CD4-positive, alpha-beta T cell (primary cell): ENCODE data around the gene KRT2. TPM values are rescaled to one million over a fixed set of nuclear protein-coding genes. Genes with fewer than 3 reads are reported as not detected.
A peak's percentile ranks its signal among the peaks of the same experiment; 100 is the strongest.

Source experiments
- ATAC-seq: fragments of 200-7000 bp; cut with Tn5 transposase; one replicate; pipeline ENCODE4 v1.10.0; 2022; ENCODE audit warnings: mild to moderate bottlenecking; ENCODE audit not compliant: poor library complexity
- CTCF ChIA-PET: fragments of 350-600 bp; sonication (Branson Sonifier 250); formaldehyde crosslinking; loops from one replicate; lab custom pipeline; 2021; ENCODE audit warnings: antibody characterized with exemption, inconsistent platforms; lab: Charles Lee
- POLR2A ChIA-PET: fragments of 350-600 bp; sonication (Branson Sonifier 250); formaldehyde crosslinking; loops from one replicate; lab custom pipeline; 2021; ENCODE audit warnings: antibody characterized with exemption, inconsistent platforms; lab: Charles Lee
- DNase-seq, 14 experiments: peaks; one replicate each; pipeline ENCODE4 v3.0.0-alpha.2; 2013 to 2020; ENCODE audit warnings: mixed read lengths in 2 of 14
- H3K27ac ChIP-seq, 2 donors: one replicate each; pipeline versions ENCODE4 v1.5.1 to v1.7.0; 2013; ENCODE audit warnings: low read length in 2 of 2, low read depth in 1 of 2, mild to moderate bottlenecking in 1 of 2
- H3K27me3 ChIP-seq, 2 experiments: 1 replicate in 1 of 2; 2 replicates in 1 of 2; pipeline versions ENCODE4 v1.6.1 to v1.7.0; 2013; ENCODE audit warnings: low read length in 2 of 2, control low read depth in 1 of 2, mild to moderate bottlenecking in 1 of 2, moderate library complexity in 1 of 2; ENCODE audit not compliant: insufficient read depth in 2 of 2, control insufficient read depth in 1 of 2
- H3K36me3 ChIP-seq: one replicate; pipeline ENCODE4 v1.6.1; 2013; ENCODE audit warnings: low read length, control low read depth; ENCODE audit not compliant: insufficient read depth
- H3K4me1 ChIP-seq: one replicate; pipeline ENCODE4 v1.6.1; 2013; ENCODE audit warnings: low read length, control low read depth; ENCODE audit not compliant: insufficient read depth
- H3K4me3 ChIP-seq: one replicate; pipeline ENCODE4 v1.5.1; 2013; ENCODE audit warnings: mild to moderate bottlenecking, low read length, moderate library complexity
- H3K9me3 ChIP-seq, 2 experiments: 1 replicate in 1 of 2; 2 replicates in 1 of 2; pipeline versions ENCODE4 v1.6.1 to v1.7.0; 2013; ENCODE audit warnings: low read length in 2 of 2, mild to moderate bottlenecking in 2 of 2, control low read depth in 1 of 2, moderate library complexity in 1 of 2; ENCODE audit not compliant: control insufficient read depth in 1 of 2, insufficient read depth in 1 of 2
- H3K27ac Mint-ChIP-seq: one replicate; pipeline ENCODE4 v1.8.0; 2020; ENCODE audit warnings: mixed read lengths
- H3K27me3 Mint-ChIP-seq: one replicate; pipeline ENCODE4 v1.8.0; 2021; ENCODE audit warnings: mixed read lengths
- H3K36me3 Mint-ChIP-seq: one replicate; pipeline ENCODE4 v1.8.0; 2021; ENCODE audit warnings: low read depth, mixed read lengths
- H3K4me1 Mint-ChIP-seq: one replicate; pipeline ENCODE4 v1.8.0; 2021; ENCODE audit warnings: low read depth, mixed read lengths
- H3K4me3 Mint-ChIP-seq: one replicate; pipeline ENCODE4 v1.8.0; 2020; ENCODE audit warnings: mild to moderate bottlenecking, mixed read lengths
- H3K9me3 Mint-ChIP-seq: one replicate; pipeline ENCODE4 v1.8.0; 2020; ENCODE audit warnings: mixed read lengths
- CTCF ChIP-seq: fragments of 200-600 bp; IDR thresholded peaks from one replicate; pipeline ENCODE4 v1.8.0; 2022; ENCODE audit warnings: antibody characterized with exemption, mild to moderate bottlenecking
- intact Hi-C, 2 experiments: fragments of 100-400 bp; cut with DNase I in 1 of 2; cut with micrococcal nuclease in 1 of 2; formaldehyde crosslinking; loops; one replicate each; pipeline versions ENCODE4 v1.15.1 to v1.9.0; 2023 to 2025; cut with DNase I, micrococcal nuclease
- total RNA-seq, 174 experiments: library from RNA in 2 of 174; stranded (reverse) in 2 of 174; gene quantifications; one replicate each; pipeline ENCODE4 v1.2.3 and lab custom pipeline; 2021 to 2026

The KRT2 gene
- total RNA-seq, 2 experiments from 2014 or later, result 1.7 to 2.1 TPM

- Mint-ChIP-seq H3K4me1 (peaks cover 44% of the 10 kb centered on the region), H3K4me3 (no peak overlapping the region), H3K27me3 (no peaks in the 10 kb centered on the region), H3K36me3 (no peaks in the 10 kb centered on the region), H3K9me3 (no peaks in the 10 kb centered on the region), H3K27ac (peak overlapping the region; percentile 10)
- no peak for ATAC-seq
- Histone ChIP-seq H3K36me3 (no peaks in the 10 kb centered on the region), H3K4me1 (peaks cover 13% of the 10 kb centered on the region), H3K9me3 (no peaks in the 10 kb centered on the region), H3K27me3 (no peaks in the 10 kb centered on the region), H3K27ac (no peak overlapping the region), H3K4me3 (no peak overlapping the region)
- DNase-seq, result no peak
- intact Hi-C loops, result no loop called here
- TF ChIP-seq CTCF, result no peak
- POLR2A ChIA-PET, result no interaction called here
- CTCF ChIA-PET, result no interaction called here
Observed at GRCh38 chr12:52676163-52676562, 24.2 kb upstream of the KRT2 start.

GRCh38 chr12:52675301-52675701 lies 23.3 kb upstream of the KRT2 start:
- no peaks in the 10 kb centered on the region for H3K27me3 Mint-ChIP-seq
- H3K27ac Mint-ChIP-seq, result no peak overlapping the region
- no peak for TF ChIP-seq CTCF
- H3K4me1 Mint-ChIP-seq, result peaks cover 36% of the 10 kb centered on the region
- H3K4me1 ChIP-seq, result peaks cover 4% of the 10 kb centered on the region
- ATAC-seq, result no peak
- ChIA-PET CTCF (no interaction called here), POLR2A (interaction anchor here (1.2 kb wide), 1 partner anchor 16 kb away, joined by 3 read pairs; no protein-coding TSS in a partner anchor)
- no peak overlapping the region for H3K4me3 Mint-ChIP-seq
- no peaks in the 10 kb centered on the region for H3K36me3 Mint-ChIP-seq
- no peaks in the 10 kb centered on the region for H3K36me3 ChIP-seq
- no peaks in the 10 kb centered on the region for H3K9me3 Mint-ChIP-seq
- no peak overlapping the region for H3K27ac ChIP-seq
- peak in 1 of 14 experiments; percentile 16 for DNase-seq
- no peaks in the 10 kb centered on the region for H3K27me3 ChIP-seq
- H3K9me3 ChIP-seq, result no peaks in the 10 kb centered on the region
- no peak overlapping the region for H3K4me3 ChIP-seq
- intact Hi-C loops, result no loop called here

GRCh38 chr12:52674433-52674775 lies 22.4 kb upstream of the KRT2 start:
- no peak overlapping the region for H3K4me3 ChIP-seq
- no peaks in the 10 kb centered on the region for H3K27me3 Mint-ChIP-seq
- ATAC-seq, result no peak
- intact Hi-C loops, result no loop called here
- peaks cover 4% of the 10 kb centered on the region for H3K4me1 ChIP-seq
- no peak overlapping the region for H3K27ac ChIP-seq
- H3K27me3 ChIP-seq, result no peaks in the 10 kb centered on the region
- H3K27ac Mint-ChIP-seq, result no peak overlapping the region
- H3K36me3 Mint-ChIP-seq, result no peaks in the 10 kb centered on the region
- H3K4me1 Mint-ChIP-seq, result peaks cover 30% of the 10 kb centered on the region
- H3K4me3 Mint-ChIP-seq, result no peak overlapping the region
- DNase-seq, result no peak
- H3K36me3 ChIP-seq, result no peaks in the 10 kb centered on the region
- no peak for TF ChIP-seq CTCF
- CTCF ChIA-PET, result no interaction called here
- H3K9me3 ChIP-seq, result no peaks in the 10 kb centered on the region
- POLR2A ChIA-PET, result interaction anchor here (1.2 kb wide), 1 partner anchor 17 kb away, joined by 3 read pairs; no protein-coding TSS in a partner anchor
- no peaks in the 10 kb centered on the region for H3K9me3 Mint-ChIP-seq
